HL-60/S4 (cell line): ENCODE data around the gene GABBR1.
"Not testable (repeated sequence)": the region's sequence is repeated elsewhere in the genome, so short reads cannot be mapped to it uniquely, and the experiment has no call there.

ENCODE experiments used
- in situ Hi-C: fragments of 300-500 bp; cut with MboI; formaldehyde crosslinking; loops from 2 replicates; pipeline ENCODE4 v1.14.3; 2022; ENCODE audit warnings: low sequenced_read_pairs

The GABBR1 gene

GRCh38 chr6:29632789-29633533 is at the start of gene GABBR1:
Gene GABBR1, minus strand, starts transcription at chr6:29633183. Its CDS starts 798 bp downstream, at chr6:29632385.
- in situ Hi-C loops: no loop called here

DNA sequence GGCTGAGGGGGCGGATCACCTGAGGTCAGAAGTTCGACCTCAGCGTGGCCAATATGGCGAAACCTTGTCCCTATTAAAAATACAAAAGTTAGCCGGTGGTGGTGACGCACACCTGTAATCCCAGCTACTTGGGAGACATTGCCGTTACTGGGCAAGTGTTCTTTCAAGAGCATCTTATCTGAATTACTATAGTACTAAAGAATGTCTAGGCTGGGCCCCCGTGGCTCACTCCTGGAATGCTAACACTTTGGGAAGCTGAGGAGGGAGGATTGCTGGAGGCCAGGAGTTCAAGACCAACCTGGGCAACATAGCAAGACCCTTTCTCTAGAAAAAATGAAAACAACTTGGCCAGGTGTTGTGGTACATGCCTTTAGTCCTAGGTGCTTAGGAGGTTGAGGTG is 48.8 kb upstream of the GABBR1 start:
- in situ Hi-C loops: no loop called here

- in situ Hi-C loops: no loop called here
Observed at GRCh38 chr6:29680904-29681303, 47.9 kb upstream of the GABBR1 start, which contains the start of gene ZFP57. Gene ZFP57, minus strand, starts transcription at chr6:29681152. Its CDS starts 4,149 bp downstream, at chr6:29677003.

- in situ Hi-C loops: no loop called here
Observed at GRCh38 chr6:29680416-29680815, 47.4 kb upstream of the GABBR1 start.

DNA sequence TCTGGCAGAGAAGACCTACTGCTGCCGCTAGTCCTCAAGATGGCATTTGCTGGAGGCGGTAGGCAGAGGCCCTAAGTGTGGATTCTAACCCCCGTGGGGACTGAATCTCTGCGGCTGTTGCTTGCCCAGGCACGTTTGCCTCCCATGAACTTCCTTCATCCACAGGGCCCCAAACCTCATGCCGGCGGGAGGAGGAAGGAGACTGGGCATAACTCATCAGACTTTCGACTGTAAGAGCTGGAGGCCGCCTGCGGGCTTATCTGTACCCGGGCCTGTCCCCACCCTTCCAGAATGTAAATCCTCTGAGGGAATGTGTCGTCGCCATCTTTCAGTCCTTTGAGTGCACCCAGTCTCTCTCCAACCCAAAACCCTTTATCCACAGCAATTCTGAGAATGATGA is 47.0 kb upstream of the GABBR1 start:
- in situ Hi-C loops: no loop called here

DNA sequence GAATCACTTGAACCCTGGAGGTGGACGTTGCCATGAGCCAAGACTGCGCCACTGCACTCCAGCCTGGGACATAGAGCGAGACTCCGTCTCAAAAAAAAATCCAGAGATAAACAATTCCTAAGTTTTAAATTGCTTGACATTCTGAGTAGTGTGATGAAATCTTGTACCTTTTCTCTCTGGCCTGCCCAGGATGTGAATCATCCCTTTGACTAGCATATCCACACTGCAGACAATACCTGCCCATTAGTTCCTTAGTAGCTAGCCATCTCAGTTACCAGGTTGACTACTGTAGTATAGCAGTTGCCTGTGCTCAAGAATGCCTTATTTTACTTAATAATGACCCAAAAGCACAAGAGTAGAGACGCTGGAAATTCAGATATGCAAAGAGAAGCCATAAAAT is 45.1 kb upstream of the GABBR1 start:
- in situ Hi-C loops: no loop called here

- in situ Hi-C loops: no loop called here
Observed at GRCh38 chr6:29676981-29677601, 44.1 kb upstream of the GABBR1 start.

DNA sequence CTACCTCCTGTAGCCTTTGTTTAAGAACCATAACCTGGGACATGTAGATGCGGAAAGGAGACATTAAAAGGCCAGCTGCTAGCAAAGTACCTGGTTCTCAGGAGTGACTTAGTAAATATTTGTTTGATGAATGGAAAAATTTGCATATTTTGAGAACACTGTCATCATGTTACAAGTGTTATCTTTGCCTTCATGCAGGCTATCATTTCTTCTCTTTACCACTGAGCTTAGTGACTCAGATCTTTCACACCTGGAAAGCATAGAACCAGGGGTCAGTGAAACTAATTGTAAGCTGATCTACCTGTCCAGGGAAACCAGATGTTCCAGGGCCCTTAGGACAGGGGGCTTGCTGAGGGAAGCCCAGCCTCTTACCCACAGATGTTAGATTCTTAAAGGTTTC is 42.6 kb upstream of the GABBR1 start:
- in situ Hi-C loops: no loop called here

GRCh38 chr6:29674008-29674407 is 41.0 kb upstream of the GABBR1 start:
- in situ Hi-C loops: no loop called here

GRCh38 chr6:29673161-29673560 is 40.2 kb upstream of the GABBR1 start:
- in situ Hi-C loops: no loop called here

DNA sequence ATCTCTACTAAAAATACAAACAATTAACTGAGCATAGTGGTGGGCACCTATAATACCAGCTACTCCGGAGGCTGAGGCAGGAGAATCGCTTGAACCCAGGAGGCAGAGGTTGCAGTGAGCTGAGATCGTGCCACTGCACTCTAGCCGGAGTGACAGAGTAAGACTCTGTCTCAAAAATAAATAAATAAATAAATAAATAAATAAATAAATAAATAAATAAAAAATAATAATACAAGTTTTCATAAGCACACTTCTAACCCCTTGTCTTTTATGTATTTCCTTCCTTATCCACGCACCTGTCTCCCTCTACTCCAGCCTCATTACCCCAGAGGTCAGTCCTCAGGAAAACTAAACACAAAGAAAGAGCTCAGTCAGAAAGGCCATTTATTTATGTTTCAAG is 39.1 kb upstream of the GABBR1 start:
- in situ Hi-C loops: not testable (repeated sequence)

DNA sequence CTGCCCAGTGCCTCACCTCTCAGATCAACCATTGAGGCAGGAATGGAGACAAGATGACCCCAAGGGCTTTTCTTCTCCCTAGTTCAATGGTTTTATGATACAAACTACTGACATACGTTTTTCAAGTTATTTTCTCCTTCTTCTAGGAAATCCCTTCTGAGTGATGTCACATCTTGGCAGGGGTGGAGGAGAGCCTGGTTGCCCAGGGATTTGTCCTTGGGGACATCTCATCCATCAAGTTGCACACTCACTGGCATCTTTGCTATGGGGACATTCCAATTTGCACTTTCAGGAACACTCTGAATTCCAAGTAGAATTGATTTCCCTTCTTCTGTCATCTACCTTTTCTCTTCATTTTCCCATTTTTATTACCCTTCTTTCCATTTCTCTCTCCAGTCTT is 38.0 kb upstream of the GABBR1 start:
- in situ Hi-C loops: no loop called here

DNA sequence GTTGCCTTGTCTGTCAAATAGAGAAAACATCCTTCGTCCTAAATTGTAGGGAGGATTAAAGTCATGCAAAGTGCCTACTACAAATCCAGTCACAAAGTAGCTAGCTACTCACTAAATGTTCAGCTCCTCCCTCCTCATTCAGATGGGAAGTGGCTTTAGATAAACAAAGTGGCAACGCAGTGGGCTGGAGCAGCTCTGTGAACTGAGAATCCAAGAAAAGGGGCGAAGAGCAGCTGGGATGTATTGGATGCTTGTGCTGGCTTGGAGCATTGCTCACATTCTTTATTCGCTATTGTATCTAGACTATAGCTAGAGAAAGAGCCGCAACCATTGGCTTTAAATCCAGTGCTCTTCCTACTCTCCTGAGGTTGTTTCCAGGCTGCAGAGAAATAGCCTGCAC is 34.2 kb upstream of the GABBR1 start:
- in situ Hi-C loops: no loop called here

DNA sequence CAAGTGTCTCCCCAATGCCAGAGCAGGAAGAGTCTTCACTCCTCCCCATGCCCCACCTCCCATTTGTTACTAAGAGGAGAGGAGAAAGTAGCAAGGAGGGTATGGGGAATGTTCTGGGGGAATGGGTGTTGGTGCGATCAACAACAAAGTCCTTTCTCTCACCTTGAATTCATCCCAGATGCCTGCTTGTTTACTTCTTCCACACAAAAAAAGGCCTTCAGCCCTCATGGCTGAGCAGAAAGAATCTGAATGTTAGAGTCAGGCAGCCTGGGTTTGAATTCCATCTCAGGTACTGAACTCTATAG is 33.8 kb upstream of the GABBR1 start:
- in situ Hi-C loops: no loop called here

- in situ Hi-C loops: no loop called here
Observed at GRCh38 chr6:29665942-29666825, 33.2 kb upstream of the GABBR1 start.

DNA sequence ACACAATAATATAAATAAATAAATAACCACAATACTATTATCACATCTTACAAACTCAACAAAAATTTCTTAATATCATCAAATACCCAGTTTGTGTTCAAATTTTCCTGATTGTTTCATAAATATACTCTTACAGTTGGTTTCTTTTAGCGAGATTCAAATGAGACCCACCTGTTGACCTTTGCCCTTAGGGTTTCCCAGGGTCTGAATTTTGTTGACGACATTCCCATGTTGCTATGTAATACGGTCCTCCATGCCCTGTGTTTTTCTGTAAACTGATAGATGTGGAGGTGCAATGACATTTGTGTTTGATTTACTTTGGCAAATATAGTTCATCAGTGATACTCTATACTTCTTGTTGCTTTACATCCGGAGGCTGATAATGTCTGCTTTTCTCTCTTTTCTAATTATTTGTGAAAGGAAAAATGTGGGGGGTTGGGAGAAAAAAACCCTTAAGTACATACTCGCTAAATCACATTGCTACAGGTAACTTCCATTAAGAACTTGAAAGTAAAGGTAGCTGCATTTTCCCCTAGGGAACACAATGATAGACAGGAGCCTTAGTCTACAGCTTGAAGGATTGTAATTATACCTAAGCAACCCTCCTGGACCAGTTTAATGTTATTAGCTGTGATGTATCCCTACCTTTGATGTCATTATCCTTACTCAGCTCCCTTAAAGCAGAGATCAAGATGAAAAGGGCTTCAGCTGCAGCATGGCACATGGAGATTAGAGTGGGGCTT is 30.5 kb upstream of the GABBR1 start:
- in situ Hi-C loops: no loop called here

DNA sequence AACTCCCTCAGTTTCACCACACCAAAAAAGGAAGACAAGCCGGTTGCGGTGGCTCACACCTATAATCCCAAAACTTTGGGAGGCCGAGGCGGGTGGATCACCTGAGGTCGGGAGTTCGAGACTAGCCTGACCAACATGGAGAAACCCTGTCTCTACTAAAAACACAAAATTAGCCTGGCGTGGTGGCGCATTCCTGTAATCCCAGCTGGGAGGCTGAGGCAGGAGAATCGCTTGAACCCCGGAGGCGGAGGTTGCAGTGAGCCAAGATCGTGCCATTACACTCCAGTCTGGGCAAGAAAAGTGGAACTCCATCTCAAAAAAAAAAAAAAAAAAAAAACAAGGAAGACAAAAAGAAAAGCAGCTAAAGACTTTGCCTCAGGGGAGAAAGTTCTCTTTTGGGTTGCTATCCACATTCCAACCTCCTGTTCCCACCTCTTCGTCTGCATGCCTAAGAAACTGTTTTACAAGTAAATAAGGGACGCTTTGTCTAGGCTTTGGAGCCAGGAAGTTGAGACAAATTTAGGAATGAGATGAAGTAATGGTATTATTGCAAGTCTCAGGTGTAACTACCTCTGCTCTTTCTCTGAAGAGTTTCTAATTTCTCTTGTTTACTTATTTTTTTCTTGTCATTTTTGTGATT is 28.6 kb upstream of the GABBR1 start:
- in situ Hi-C loops: not testable (repeated sequence)

DNA sequence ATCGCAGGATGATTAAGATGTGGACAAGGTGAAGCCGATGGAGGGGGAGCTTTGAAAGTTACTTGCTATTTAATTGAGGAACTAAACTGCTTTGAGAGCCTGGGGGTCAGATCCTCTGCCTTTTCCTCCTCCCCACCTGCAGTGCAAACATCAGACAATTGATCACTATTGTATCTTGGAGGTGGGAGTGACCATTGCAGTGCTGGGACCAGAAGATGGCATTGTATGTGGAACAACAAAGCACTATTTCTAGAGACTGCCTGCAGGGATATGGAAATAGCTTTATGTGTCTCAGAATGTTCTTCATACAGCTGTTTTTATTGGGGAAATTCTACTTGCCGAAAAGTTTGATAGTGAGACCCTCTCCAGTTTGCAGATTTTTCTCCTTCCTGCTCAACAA is 28.1 kb upstream of the GABBR1 start:
- in situ Hi-C loops: no loop called here

- in situ Hi-C loops: no loop called here
Observed at GRCh38 chr6:29656798-29657197, 23.8 kb upstream of the GABBR1 start, which contains the start of gene MOG. Gene MOG, plus strand, starts transcription at chr6:29657092. Its CDS starts 118 bp downstream, at chr6:29657210.

DNA sequence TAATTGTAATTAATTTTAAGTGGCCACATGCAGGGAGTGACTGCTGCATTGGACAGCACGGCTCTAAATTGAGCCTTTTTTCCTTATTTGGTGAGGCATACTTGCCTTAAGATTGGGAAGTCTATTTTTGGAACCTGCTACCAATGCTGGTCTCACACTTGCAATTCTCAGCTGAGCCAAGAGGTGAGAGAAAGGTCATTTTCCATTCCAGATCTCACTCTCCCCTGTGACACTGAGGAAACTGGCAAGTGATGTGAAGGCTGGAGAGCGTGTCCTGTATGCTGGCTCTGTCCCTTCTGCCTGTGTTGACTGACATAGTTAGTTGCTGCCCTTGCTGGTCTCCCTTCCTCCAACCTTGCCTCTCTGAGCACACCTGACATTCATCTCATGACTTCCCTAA is 23.2 kb upstream of the GABBR1 start:
- in situ Hi-C loops: no loop called here

DNA sequence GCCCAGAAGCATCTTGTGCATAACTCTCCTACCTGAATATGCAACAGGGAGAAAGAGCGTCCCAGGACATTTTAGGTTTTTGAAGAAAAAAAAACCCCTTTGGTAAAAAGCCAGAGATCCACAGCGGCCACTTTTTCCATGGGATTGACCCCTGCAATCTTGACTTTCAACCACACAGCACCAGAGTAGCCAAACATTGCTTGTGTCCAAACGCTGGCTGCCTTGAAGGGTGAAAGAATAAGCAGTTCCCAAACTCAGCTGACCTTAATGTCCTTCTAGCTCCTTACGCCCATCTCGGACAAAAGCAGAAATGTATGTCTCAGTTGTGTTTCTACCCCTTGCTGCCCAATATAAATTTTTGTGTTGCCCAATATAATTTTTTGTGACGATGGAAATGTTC is 22.7 kb upstream of the GABBR1 start:
- in situ Hi-C loops: no loop called here
